GM12878 (cell line): ENCODE data around the gene ARHGEF26. TPM values are rescaled to one million over a fixed set of nuclear protein-coding genes. Genes with fewer than 3 reads are reported as not detected.
A peak's percentile ranks its signal among the peaks of the same experiment; 100 is the strongest.

Source experiments
- ATAC-seq: fragments of 200-7000 bp; cut with Tn5 transposase; 3 replicates; pipeline ENCODE4 v1.9.1; 2020; ENCODE audit warnings: mild to moderate bottlenecking, moderate library complexity
- BruUV-seq: library from RNA; stranded (reverse); fragments of 400-500 nt; replicated peaks from 2 replicates; lab custom pipeline; 2021; lab: Mats Ljungman, UMichigan
- CTCF ChIA-PET: fragments of 300-600 bp; sonication (Branson Sonifier 250); formaldehyde crosslinking; extraction: SDS; loops from one replicate; lab custom pipeline; 2021; ENCODE audit warnings: inconsistent platforms; lab: Yijun Ruan, JAX
- POLR2A ChIA-PET: fragments of 350-600 bp; formaldehyde crosslinking; extraction: SDS; loops from one replicate; lab custom pipeline; 2021; ENCODE audit warnings: inconsistent platforms; lab: Charles Lee
- RAD21 ChIA-PET: fragments of 300-600 bp; sonication (Branson Sonifier 250); formaldehyde crosslinking; loops from one replicate; lab custom pipeline; 2023; ENCODE audit warnings: antibody characterized with exemption; ENCODE audit not compliant: unreplicated experiment; lab: Charles Lee
- SMC1A ChIA-PET: fragments of 300-600 bp; sonication (Branson Sonifier 250); formaldehyde crosslinking; loops from one replicate; lab custom pipeline; 2023; ENCODE audit not compliant: unreplicated experiment, uncharacterized antibody; lab: Charles Lee
- DNase-seq: peaks from one replicate; pipeline ENCODE4 v3.0.0-alpha.2; 2011; ENCODE audit warnings: low read depth, low spot score
- FAIRE-seq: peaks from 3 replicates; lab custom pipeline; 2011; peaks lifted over from hg19 to GRCh38; lab: Jason Lieb, UNC
- H2AFZ ChIP-seq: 2 replicates; pipeline ENCODE4 v1.6.0; 2011; ENCODE audit warnings: low read depth, low read length, control low read depth; ENCODE audit not compliant: control insufficient read depth
- H3K27ac ChIP-seq: 2 replicates; pipeline ENCODE4 v1.5.1; 2011; ENCODE audit warnings: control low read depth; ENCODE audit not compliant: control insufficient read depth, insufficient read depth
- H3K27me3 ChIP-seq, 2 experiments: replicated peaks in 1 of 2; 2 replicates each; pipeline versions ENCODE4 v1.6.0 to v1.6.1; 2011; ENCODE audit warnings: low read length in 1 of 2; ENCODE audit not compliant: control insufficient read depth in 2 of 2, insufficient read depth in 2 of 2
- H3K36me3 ChIP-seq, 2 experiments: 2 replicates each; pipeline ENCODE4 v1.5.1; 2011; ENCODE audit warnings: low read length in 1 of 2; ENCODE audit not compliant: control insufficient read depth in 2 of 2, insufficient read depth in 2 of 2
- H3K4me1 ChIP-seq: 2 replicates; pipeline ENCODE4 v1.6.1; 2011; ENCODE audit warnings: mild to moderate bottlenecking, low read length, moderate library complexity, mixed read lengths; ENCODE audit not compliant: control insufficient read depth, insufficient read depth
- H3K4me2 ChIP-seq: 2 replicates; pipeline ENCODE4 v1.6.0; 2011; ENCODE audit warnings: control low read depth; ENCODE audit not compliant: control insufficient read depth, insufficient read depth
- H3K4me3 ChIP-seq: fragments of 200-600 bp; sonication (generic); 2 replicates; pipeline ENCODE4 v1.5.1; 2016
- H3K79me2 ChIP-seq: 2 replicates; pipeline ENCODE4 v1.6.0; 2011; ENCODE audit warnings: low read length; ENCODE audit not compliant: control insufficient read depth, insufficient read depth
- H3K9ac ChIP-seq: 2 replicates; pipeline ENCODE4 v1.8.0; 2011; ENCODE audit warnings: low read length, control low read depth, mixed read lengths; ENCODE audit not compliant: control insufficient read depth, insufficient read depth
- H3K9me3 ChIP-seq: replicated peaks from 3 replicates; pipeline ENCODE4 v1.5.1; 2011; ENCODE audit warnings: mild to moderate bottlenecking, low read length; ENCODE audit not compliant: control insufficient read depth, insufficient read depth
- H4K20me1 ChIP-seq: 2 replicates; pipeline ENCODE4 v1.6.0; 2011; ENCODE audit not compliant: control insufficient read depth, insufficient read depth
- RAD21 ChIP-seq: IDR thresholded peaks from 2 replicates; pipeline ENCODE4 v1.6.1; 2011; ENCODE audit warnings: mild to moderate bottlenecking, low read depth, low read length, moderate library complexity; ENCODE audit not compliant: insufficient read depth
- ZSCAN29 ChIP-seq: fragments of 450-650 bp; IDR thresholded peaks from 2 replicates; pipeline ENCODE4 v1.6.1; 2017; ENCODE audit warnings: mild to moderate bottlenecking, moderate library complexity
- WGBS: methylation state at CpG from one replicate; pipeline ENCODE4 v1.1.6; 2016; ENCODE audit warnings: low lambda C conversion rate; ENCODE audit not compliant: insufficient replicate concordance, insufficient coverage; ENCODE audit errors: missing lambda C conversion rate; 5-methylcytosine and 5-hydroxymethylcytosine counted together
- in situ Hi-C: fragments of 300-500 bp; cut with MboI; formaldehyde crosslinking; loops from 9 replicates; pipeline ENCODE4 v1.14.3; 2018; ENCODE audit warnings: mixed read lengths
- intact Hi-C: fragments of 100-400 bp; cut with micrococcal nuclease; formaldehyde crosslinking; loops from one replicate; pipeline ENCODE4 v1.14.2; 2022; ENCODE audit not compliant: unreplicated experiment
- polyA plus RNA-seq, 11 experiments: library from polyadenylated mRNA; depleted of rRNA in 4 of 11; unstranded in 6 of 11; stranded (reverse) in 5 of 11; fragments of >200 nt; fragmentation: Nextera tagmentation in 4 of 11; fragmentation: Illumina TruSeq in 1 of 11; extraction: Ambion mirVana in 4 of 11; extraction: Trizol in 1 of 11; gene quantifications; 1 replicate in 1 of 11; 2 replicates in 10 of 11; pipeline versions ENCODE4 v1.2.1 to v1.2.3, GENCODE V29; 2011 to 2016; ENCODE audit warnings: inconsistent platforms in 2 of 11, missing spikeins in 2 of 11, low read depth in 1 of 11
- total RNA-seq, 4 experiments: library from RNA; depleted of rRNA in 3 of 4; stranded (reverse); fragments of >200 nt in 3 of 4; fragmentation: Illumina TruSeq in 1 of 4; extraction: Trizol in 1 of 4; gene quantifications; 2 replicates each; pipeline versions ENCODE4 v1.2.1 to v1.2.3, GENCODE V29; 2013 to 2021

The ARHGEF26 gene
- total and polyA plus RNA-seq, 10 of the 15 experiments (the other 5 are each of a cell fraction or from before 2014, with no cell fraction given): 0.02 to 0.47 (median 0.05) TPM; not detected in 1

- intact Hi-C loops (loop anchor here (1.0 kb wide), 1 partner anchor 157 kb away; no protein-coding TSS in a partner anchor), in situ Hi-C loops (no loop called here)
- ATAC-seq (no peak), FAIRE-seq (no peak), DNase-seq (no peak)
- no TSS peak for BruUV-seq
- Histone ChIP-seq H3K9me3 (no peaks in the 10 kb centered on the region), H3K27ac (no peak overlapping the region), H3K9ac (no peak overlapping the region), H3K36me3 (no peaks in the 10 kb centered on the region), H4K20me1 (no peaks in the 10 kb centered on the region), H3K4me3 (no peak overlapping the region), H2AFZ (no peak overlapping the region), H3K4me2 (no peak overlapping the region), H3K27me3 (no peaks in the 10 kb centered on the region), H3K79me2 (no peaks in the 10 kb centered on the region), H3K4me1 (no peaks in the 10 kb centered on the region)
- 36% methylated on average over 3 of the region's 3 CpGs for WGBS
- ChIA-PET CTCF (interaction anchor here (0.5 to 1.2 kb wide), 4 partner anchors 29 to 159 kb away, joined by 3 to 5 read pairs (median 3); no protein-coding TSS in a partner anchor), RAD21 (no interaction called here), SMC1A (no interaction called here), POLR2A (no interaction called here)
- TF ChIP-seq RAD21: peak; percentile 35; the same call in 1 of the 2 replicates
- TF ChIP-seq ZSCAN29: no peak
Observed at GRCh38 chr3:154095832-154096421, 25.3 kb upstream of the ARHGEF26 start.

GRCh38 chr3:154098376-154098775 is 22.8 kb upstream of the ARHGEF26 start:
- H3K4me1 ChIP-seq: no peaks in the 10 kb centered on the region
- H3K4me3 ChIP-seq: no peak overlapping the region
- no peaks in the 10 kb centered on the region for H3K79me2 ChIP-seq
- ATAC-seq (no peak), FAIRE-seq (no peak), DNase-seq (no peak)
- BruUV-seq: no TSS peak
- no peak overlapping the region for H2AFZ ChIP-seq
- POLR2A ChIA-PET: no interaction called here
- RAD21 ChIA-PET: no interaction called here
- TF ChIP-seq ZSCAN29: no peak
- CTCF ChIA-PET: interaction anchor here (1.0 kb wide), 2 partner anchors 155 to 242 kb away, joined by 3 to 5 read pairs; no protein-coding TSS in a partner anchor
- no peak overlapping the region for H3K27ac ChIP-seq
- no peaks in the 10 kb centered on the region for H3K27me3 ChIP-seq
- H3K9ac ChIP-seq: no peak overlapping the region
- no peaks in the 10 kb centered on the region for H3K36me3 ChIP-seq
- SMC1A ChIA-PET: no interaction called here
- no peak overlapping the region for H3K4me2 ChIP-seq
- H3K9me3 ChIP-seq: no peaks in the 10 kb centered on the region
- no peaks in the 10 kb centered on the region for H4K20me1 ChIP-seq
- in situ Hi-C loops (no loop called here), intact Hi-C loops (no loop called here)
- 4% methylated on average over 2 of the region's 2 CpGs for WGBS
